GM19397 (cell line): ENCODE results near the gene CDH22.

Experiments used
- ATAC-seq: cut with Tn5 transposase; IDR thresholded peaks from one replicate; pipeline ENCODE4 v1.9.1; 2021; ENCODE audit warnings: mild to moderate bottlenecking, moderate library complexity; ENCODE audit not compliant: unreplicated experiment

CDH22 gene

GRCh38 chr20:46344488-46345162, 36.3 kb upstream of the CDH22 start:
- no peak for ATAC-seq

DNA sequence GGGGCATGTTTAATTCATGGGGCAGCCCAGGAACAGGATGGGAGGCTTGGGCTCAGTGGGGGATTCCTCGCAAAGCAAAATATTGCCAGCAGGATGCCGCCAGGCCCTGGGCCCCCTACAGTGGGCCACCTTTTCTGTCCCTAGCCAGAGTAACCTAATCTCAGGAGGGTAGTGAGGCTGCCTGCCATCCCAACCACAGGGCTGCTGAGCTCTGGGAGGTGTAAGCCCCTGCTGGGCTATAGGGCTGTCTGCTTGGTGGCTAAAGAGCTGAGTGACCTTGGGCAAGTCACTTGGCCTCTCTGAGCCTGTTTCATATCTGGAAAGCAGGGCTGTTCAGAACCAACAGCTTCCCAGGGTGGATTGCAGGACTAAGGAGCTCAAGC, 35.7 kb upstream of the CDH22 start:
- no peak for ATAC-seq

DNA sequence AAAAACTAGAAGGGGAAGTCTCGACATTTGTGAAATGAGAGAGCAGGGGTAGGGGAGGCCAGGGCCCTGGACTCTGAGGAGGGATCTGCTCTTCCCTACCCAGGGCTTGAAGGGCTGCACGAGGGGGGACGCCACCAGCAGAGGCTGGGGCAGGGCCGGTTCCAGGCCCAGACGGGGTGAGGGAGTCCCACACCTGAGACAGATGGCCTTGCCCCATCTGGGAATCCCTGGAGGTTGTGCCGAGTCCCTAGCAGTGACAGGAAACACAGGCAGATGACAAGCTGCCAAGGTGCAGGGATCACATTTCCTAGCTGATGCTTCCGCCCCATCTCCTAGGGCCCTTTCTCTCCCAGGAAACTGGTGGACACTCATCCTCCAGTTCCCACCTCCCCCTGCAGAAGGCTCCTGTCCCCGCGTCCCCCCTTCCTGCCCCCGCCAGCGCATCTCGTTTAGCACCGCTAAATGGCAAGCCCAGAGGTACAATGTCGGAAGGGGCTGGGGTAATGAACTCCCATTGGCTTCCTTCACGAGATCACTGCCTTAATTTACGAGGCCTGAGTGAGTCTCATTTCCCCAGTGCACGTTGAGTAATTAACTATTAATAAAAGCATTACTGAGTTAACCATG, 35.2 kb upstream of the CDH22 start:
- ATAC-seq = no peak

DNA sequence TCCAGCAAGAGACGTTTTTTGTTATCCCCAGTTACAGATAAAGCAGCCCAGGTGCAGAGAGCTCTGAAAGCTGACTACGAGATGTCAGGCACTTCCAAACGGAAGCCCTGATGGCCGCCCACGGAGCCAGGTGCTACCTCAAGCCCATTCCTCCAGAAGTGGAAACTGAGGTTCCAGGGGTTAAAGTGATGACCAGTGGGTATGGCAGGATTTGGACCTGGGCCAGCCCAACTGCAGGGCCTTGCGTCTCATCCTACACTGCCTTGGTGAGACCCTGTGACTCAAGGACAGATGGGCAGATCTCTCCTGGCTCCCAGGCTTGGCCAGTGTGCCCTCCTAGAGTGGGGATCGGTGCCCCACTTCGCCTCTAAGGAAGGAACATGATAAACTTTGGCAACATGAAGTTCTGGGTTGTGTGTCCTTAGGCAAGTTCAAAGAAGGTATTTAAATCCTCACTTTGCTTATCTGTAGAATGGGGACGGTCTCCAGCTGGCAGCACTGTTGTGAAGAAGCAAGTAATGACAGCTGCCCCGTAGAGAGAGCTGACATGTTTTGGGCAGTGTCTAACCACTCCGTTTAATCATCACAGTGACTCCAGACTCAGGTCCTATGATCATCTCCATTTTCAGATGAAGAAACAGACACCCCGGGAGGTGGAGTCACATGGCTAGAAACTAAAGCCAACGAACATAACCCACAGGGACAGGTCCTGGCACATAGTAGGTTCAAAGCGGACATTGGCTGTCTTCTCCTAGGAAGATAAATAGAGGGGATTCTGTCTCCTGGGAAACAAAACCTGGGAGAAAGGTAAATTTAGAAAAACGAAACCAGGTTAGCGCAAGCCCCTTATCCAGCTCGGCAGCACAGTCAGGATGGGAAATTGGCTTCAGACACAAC, 34.4 kb upstream of the CDH22 start:
- ATAC-seq = no peak

DNA sequence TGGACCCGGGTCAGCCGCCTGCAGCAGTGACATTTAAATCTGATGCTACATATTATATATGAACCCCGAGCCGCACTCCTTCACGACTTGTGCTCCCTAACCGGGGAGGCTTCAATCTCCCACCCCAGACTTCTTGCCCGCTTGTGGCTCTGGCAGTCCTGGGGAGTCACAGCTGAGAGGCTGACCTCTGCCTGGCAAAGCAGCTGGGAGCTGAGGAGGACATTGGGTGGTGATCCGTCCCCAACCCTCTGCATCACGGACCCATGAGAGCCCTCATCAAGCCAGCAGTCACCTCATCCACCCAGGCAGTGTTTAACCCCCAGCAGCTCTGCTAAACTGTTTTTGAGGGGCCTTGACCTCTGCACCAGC, 33.7 kb upstream of the CDH22 start:
- ATAC-seq = no peak

DNA sequence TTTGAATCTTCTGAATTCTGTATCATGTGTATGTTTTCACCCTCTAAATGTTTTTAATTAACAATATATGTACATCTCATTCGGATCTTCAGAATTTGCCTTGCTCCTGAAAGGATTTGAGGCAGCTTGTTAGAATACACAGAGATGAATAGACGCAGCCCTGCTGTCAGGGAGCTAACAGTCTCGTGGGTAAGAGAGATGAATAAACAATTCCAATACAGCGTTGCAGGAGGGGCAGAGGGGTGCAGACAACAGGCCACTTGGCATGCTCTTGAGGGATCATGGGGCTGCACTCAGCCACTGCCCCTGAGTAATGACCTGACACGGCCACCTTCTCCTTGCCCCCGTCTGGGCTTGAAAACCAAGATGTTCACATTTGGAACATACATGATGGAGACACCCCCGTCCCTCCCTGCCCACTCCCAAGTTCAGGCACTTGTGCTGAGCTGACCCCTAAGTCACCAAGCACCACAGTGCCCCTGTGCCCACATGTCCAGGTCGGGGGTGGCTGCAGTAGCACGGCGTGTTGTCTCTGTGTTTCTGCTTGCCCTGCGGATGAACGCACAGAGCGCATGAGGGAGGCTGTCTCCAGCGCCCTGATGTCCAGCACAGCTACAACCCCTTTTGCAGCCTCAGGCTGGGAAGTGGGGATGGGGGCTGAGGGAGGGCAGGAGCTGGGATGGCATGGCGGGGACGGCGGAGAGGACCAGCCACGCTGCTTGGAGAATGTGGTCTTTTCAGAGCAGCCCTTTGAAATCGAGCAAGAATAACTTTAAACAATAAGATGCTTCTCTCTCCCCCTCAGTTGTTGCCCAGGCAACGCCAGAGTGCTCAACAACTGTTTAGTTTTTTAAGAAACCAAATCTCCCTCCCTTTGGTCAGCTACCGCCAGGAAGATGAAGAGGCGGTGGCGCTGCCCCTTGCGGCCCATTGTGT, 33.0 kb upstream of the CDH22 start:
- no peak for ATAC-seq

DNA sequence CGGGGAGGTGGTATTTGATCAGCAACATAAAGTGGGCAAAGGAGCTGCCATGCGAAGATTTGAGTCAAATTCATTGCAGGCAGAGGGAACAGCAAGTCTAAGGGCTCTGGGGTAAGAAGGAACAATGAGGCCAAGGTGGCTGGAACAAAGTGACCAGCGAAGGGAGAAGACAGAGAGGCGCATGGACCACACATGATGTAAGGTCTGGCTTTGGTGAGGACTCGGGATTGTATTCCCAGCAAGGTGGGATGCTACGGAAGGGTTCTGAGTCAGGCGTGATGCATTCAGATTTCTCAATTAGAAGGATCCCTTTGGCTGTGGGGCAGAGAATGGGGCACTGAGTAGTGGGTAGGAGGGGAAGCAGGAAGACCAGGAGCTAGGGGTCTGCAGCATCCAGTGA, 30.7 kb upstream of the CDH22 start:
- no peak for ATAC-seq

DNA sequence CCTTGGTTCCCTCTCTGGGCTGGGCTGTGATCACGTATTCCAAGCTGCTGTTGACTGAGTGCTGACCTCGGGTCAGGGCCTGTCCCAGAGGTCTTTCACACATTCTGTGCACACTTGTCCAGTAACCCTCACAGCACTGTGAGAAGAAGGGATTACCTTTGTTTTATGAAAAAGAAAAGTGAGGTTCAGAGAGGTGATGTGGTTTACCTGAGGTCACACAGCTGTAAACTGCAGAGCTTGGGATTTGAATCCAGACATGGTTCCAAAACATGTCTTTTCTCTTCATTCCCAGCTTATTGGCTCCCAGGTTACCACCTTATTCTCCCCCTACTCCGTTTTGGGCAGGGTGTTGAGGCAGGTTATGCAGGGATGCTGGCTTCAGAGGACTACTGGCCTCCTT, 28.4 kb upstream of the CDH22 start:
- no peak for ATAC-seq

DNA sequence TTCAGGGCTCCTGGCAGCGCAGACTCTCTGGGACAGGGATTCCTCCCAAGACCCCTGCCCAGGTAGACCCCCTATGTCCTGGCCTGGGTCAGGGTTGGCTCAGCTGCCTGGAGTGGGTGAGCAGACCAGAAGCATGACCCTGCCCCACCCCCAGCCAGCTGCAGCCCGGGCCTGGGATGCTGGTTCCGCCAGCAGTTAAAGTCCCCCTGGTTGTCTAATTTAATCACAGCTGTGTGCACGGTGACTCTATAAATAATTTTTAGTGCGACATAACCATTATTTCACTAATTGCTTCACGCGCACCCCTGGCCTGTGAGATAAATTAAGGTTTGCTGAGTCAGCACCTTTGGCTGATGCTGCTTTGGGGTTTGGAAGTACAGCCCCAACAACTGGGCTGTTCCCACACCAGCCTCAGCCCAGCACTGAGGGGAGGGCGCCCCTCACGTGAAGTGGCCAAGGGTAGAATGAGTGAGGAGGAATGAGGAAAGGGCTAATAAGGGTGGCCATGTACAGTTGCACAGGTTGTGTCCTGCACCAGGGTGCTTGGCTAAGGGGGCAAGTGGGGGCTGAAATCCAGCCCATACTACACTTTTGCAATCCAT, 26.1 kb upstream of the CDH22 start:
- no peak for ATAC-seq

DNA sequence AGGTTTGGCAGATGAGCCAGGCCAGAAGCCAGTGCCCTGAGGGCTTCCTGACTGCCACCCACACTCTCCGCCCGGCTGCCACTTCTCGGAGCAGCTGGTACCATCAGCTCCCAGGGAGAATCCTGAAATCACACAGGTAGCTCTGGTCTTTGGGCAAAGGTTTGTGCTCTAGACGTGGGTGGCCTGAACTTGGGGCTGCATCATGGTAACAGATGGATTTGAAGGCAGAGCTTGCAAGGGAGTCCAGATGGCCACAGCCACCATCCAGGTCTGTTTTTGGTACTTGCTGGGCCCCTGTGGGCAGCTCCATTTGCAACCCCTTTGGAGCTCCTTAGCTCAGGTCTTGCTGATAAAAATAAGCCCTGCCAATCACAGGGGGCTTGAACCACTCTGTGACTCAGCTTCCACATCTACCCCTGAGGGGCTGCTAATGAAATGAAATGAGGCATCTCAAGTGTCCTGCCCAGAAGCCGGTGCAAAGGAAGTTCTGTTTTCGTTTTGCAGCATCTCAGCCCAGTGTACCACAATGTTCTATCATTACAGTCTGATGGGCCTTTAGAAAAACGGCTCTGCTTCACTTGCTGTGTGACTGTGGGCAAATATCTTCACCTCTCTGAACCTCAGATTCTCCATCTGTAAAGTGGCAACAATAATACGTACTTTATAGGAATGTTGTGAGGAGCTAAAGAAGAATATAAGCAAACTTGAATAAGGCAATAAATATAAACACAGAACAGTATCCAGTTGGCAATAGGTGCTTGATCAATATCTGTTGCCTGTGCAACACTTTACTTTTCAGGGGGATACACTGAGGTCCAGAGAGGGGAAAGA, 25.1 kb upstream of the CDH22 start:
- ATAC-seq = no peak

DNA sequence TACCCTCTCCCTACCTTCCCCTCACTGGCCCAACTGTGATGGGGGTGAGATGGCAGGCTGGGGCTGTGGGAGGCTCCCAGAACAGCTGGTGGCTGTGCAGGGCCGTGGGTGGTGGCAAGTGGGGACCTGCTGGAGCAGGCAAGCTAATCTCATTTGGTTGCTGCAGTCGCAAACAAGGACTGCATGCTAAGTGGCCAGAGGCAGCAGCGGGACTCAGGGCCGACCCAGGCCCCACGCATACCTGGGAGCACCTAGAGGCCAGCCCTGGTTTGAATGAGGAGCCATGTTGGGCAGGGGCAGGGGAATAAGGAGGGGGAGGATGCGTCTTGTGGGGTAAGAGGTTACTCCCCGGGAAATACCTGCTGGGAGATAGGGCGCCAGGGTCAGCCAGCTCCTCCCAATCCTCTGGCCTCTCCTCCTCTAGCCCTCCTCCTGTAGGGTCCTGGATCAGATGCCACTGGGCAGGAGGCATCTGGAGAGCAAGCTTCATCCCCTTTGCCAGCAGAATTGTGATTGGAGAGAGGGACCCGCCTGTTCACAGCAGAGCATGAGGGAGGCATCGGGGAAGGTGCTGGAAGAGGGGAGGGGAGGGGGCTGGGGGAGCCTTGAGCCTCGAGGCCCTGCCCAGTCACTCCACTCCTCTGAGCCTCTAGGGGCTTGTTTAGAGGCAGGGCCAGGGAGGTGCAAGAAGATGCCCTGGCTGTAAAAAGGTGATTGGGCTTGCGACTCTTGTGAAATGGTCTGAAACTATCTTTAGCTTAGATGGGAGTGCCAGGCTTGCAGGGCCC, 24.3 kb upstream of the CDH22 start:
- ATAC-seq = no peak

GRCh38 chr20:46331611-46332361, 23.5 kb upstream of the CDH22 start:
- ATAC-seq = no peak

DNA sequence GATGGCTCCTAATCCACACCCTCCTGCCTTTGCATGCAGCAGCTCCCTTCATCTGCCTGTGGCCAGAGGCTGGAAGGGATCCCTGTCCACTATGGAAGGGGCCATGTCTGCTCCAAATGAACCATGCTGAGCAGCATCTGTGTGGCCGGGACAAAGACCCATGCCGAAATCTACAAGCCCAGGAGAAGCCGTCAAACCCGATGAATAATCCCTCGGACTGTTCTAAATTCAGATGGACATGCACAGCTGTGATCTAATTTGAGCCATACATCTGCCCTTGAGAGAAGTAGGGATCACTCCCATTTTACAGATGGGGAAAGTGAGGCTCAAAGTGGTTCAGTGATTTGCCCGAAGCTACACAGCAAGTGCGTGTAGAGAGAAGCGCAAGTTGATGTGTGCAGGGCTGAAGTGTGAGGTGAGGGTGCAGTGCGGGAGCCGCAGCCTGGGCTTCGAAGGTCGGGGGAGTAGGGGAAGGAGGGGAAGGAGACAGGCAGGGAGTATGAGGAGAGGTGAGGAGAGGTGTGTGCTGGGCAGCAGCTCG, 22.6 kb upstream of the CDH22 start:
- ATAC-seq = no peak

GRCh38 chr20:46330072-46330763, 21.9 kb upstream of the CDH22 start:
- no peak for ATAC-seq

DNA sequence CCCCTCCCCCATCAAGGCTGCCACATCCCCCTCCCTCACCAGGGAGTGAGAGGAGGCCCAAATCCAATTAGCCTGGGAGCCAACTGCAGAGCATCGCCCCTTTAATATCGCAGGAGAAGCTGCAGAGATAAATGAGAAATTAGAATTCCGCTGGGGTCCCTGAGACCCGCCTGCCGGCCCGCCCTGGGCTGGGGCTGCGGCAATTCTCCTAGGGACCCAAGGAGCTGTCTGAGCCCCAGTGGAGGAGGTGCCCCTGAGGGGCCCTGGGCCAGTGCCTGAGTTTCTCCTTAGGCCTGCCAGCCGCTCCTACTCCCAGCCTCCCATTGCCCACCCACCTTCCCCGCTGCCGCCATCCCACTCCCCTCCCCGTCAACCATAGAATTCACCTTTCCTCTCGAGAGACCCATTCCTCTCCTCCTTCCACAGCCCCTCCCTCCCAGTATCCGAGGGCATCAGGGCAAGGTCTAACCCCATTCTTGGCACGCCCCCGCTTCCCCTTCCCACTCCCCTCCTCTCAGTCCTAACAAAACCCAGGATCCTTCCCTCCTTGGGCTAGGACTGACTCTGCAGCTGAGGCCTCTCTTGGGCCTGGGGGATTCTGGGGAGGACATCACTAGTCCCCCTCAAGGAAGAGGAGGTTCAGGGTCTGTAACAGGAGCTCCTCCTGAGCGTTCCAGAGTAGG, 20.0 kb upstream of the CDH22 start:
- ATAC-seq = no peak

- no peak for ATAC-seq
These were observed 19.3 kb upstream of the CDH22 start for GRCh38 chr20:46327557-46327956.

DNA sequence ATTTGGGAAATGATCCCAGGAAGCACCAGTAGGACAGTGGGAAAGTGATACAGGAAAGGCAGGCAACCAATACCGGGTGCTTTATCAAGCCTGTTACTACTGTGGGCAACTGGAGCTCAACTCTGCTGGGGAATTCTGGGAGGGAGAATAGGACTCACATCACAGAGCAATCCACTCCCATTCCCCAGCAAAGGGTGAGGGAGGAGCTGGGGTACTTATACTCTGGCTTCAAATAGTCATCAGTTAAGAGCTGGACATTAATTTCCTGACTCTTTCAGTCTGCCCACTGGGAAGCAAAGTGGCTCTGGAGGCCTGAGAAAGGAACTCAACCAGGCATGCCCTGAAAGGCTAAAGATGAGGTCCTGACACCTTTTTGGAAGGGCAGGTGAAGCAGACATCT, 17.5 kb upstream of the CDH22 start:
- no peak for ATAC-seq
